HL-60 (cell line): Measurements from ENCODE around the gene CANT1.

Experiments used
- CTCF ChIP-seq: IDR thresholded peaks from one replicate; pipeline ENCODE4 v1.5.1; 2011; ENCODE audit warnings: low read length, control low read depth, inconsistent platforms; ENCODE audit not compliant: insufficient read depth
- POLR2AphosphoS5 ChIP-seq: IDR thresholded peaks from 2 replicates; pipeline ENCODE4 v1.6.1; 2012; ENCODE audit warnings: low read depth
- REST ChIP-seq: IDR thresholded peaks from 2 replicates; pipeline ENCODE4 v1.6.1; 2012; ENCODE audit warnings: low read depth; ENCODE audit not compliant: insufficient replicate concordance
- SPI1 ChIP-seq: IDR thresholded peaks from 2 replicates; pipeline ENCODE4 v1.6.1; 2012; ENCODE audit warnings: low read depth, mild to moderate bottlenecking, borderline replicate concordance

GRCh38 chr17:79035686-79036085 is 26.1 kb upstream of the CANT1 start:
- TF ChIP-seq CTCF (no peak), REST (no peak), POLR2AphosphoS5 (no peak), SPI1 (no peak)
